ENCODE measurements around the gene GCNA. TPM values are rescaled to one million over a fixed set of nuclear protein-coding genes. Genes with fewer than 3 reads are reported as not detected.

Gene GCNA
- total and polyA plus RNA-seq, 2 experiments from 2014 or later: 1.2 to 1.5 TPM

- Histone ChIP-seq H3K4me2 (no peak overlapping the region), H3K36me3 (ENCODE audit: insufficient read depth) (no peaks in the 10 kb centered on the region; the same call in 1 of the 2 replicates), H3K79me2 (replicated peaks; ENCODE audit: insufficient read depth) (no peaks in the 10 kb centered on the region), H3K27ac (ENCODE audit: low read depth) (no peak overlapping the region), H2AFZ (no peak overlapping the region), H3K4me3 (no peak overlapping the region), H3F3A (replicated peaks; ENCODE audit: low read depth) (no peaks in the 10 kb centered on the region), H3K4me1 (ENCODE audit: insufficient read depth) (no peaks in the 10 kb centered on the region), H3K27me3 (ENCODE audit: insufficient read depth) (no peaks in the 10 kb centered on the region), H3K9me2 (ENCODE audit: insufficient read depth) (no peaks in the 10 kb centered on the region), H4K20me1 (replicated peaks; ENCODE audit: insufficient read depth) (no peaks in the 10 kb centered on the region)
- Mint-ChIP-seq H3K4me1 (peaks cover 3% of the 10 kb centered on the region; the same call in 1 of the 3 replicates), H3K27ac (no peak overlapping the region), H3K4me3 (no peak overlapping the region), H3K27me3 (ENCODE audit: insufficient read depth, low read depth, poor library complexity) (no peaks in the 10 kb centered on the region), H3K9me3 (no peaks in the 10 kb centered on the region; the same call in 2 of the 3 replicates), H3K36me3 (ENCODE audit: low read depth) (peaks cover 44% of the 10 kb centered on the region)
- TF ChIP-seq EZH2phosphoT487 (IDR thresholded peaks at IDR 0.05; ENCODE audit: unreplicated experiment) (no peak), ZNF462 (CRISPR knock-in tag; IDR thresholded peaks at IDR 0.05) (no peak), CTCF (conservative IDR thresholded peaks at IDR 0.05; ENCODE audit: low read depth in 2 of 2) (no peak), EZH2 (IDR thresholded peaks at IDR 0.05; ENCODE audit: low read depth, unreplicated experiment) (no peak), CREB1 (CRISPR knock-in tag; IDR thresholded peaks at IDR 0.05; ENCODE audit: low read depth) (no peak), STAT1 (IDR thresholded peaks at IDR 0.05; ENCODE audit: unreplicated experiment) (no peak), ZNF331 (CRISPR knock-in tag; IDR thresholded peaks at IDR 0.05; ENCODE audit: low read depth) (no peak), NANOG (IDR thresholded peaks at IDR 0.05; ENCODE audit: borderline replicate concordance) (no peak), ZNF114 (CRISPR knock-in tag; IDR thresholded peaks at IDR 0.05) (no peak), POLR2AphosphoS5 (IDR thresholded peaks at IDR 0.05; ENCODE audit: low read depth) (no peak), REST (IDR thresholded peaks at IDR 0.05; ENCODE audit: unreplicated experiment) (no peak), JUNB (IDR thresholded peaks at IDR 0.05; ENCODE audit: unreplicated experiment) (no peak)
- ATAC-seq (no peak), DNase-seq (ENCODE audit: low spot score) (no peak)
These were observed 29.3 kb downstream of the GCNA start for GRCh38 chrX:71607488-71607887.

All from GM23338 (cell line).